GM18508 (cell line): ENCODE data around the gene RNASEH2A.

ENCODE experiments used
- ATAC-seq: cut with Tn5 transposase; IDR thresholded peaks from one replicate; pipeline ENCODE4 v1.9.1; 2021; ENCODE audit warnings: moderate number of reproducible peaks; ENCODE audit not compliant: insufficient read depth, unreplicated experiment

RNASEH2A gene

GRCh38 chr19:12782424-12783290, 23.7 kb upstream of the RNASEH2A start:
- no peak for ATAC-seq

- ATAC-seq: no peak
These were observed 23.0 kb upstream of the RNASEH2A start for GRCh38 chr19:12783291-12783848.

DNA sequence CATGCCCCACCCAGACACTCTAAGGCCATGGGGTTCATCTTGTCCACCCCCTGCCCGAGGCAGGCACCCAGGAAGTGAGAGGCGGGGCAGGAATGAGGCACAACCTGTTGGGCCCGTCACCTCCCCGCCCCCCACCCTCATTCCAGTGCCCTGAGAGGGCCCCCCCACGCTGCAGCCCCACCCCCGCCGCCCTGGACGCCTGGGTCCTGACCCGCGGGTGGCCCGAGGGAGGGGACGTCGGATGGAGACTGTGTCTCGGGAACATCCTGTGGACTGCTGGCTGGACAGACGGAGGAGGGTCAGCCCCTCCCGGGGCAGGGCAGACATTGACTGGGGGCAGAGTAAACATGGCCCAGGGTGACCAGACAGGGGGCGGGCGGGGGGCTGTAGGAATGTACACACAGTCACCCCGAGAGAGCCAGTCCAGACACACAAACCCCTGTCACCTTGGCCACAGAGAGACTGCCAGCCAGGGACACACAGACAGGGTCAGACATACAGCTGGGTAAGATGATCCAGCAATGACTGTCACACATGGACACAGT, 22.5 kb upstream of the RNASEH2A start:
- no peak for ATAC-seq

- ATAC-seq: no peak
These were observed 22.0 kb upstream of the RNASEH2A start for GRCh38 chr19:12784394-12784870.

GRCh38 chr19:12784871-12785430, 21.4 kb upstream of the RNASEH2A start:
- no peak for ATAC-seq

GRCh38 chr19:12785431-12786031, 20.9 kb upstream of the RNASEH2A start:
- ATAC-seq: no peak

DNA sequence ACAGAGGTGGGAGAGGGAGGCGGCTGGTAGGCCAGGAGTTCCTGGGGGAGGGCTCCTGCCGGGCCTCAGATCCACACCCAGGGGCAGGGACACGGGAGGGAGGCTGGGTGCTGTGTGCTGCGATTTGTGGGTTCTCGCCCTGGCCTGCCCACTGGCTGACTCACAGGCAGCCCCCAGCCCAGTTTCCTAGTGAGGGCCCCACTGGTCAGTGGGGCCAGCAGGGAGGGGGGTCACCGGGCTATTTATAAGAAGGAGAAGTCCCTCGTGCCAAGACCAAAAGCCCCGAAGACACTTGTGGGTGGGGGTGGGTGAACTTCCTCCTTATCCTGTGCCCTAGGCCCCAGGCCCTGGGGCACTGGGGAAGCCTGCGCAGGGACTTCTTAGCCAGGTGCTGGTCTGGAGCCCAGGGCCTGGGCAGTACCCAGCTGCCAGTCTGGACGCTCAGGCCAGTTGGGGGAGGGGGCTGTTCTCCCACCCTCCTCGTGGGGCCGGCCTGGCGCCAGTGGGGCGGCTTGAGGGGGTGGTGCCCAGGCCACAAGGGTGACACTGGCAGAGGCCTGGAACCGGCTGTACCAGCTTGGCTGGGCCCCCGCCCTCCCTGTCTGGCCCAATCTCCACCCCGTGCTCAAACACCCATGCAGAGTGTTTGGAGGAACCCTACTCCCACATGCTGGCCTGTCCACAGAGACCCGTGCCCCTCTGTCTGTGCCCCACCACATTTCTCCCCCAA, 20.1 kb upstream of the RNASEH2A start:
- ATAC-seq: no peak

- no peak for ATAC-seq
These were observed 19.4 kb upstream of the RNASEH2A start for GRCh38 chr19:12786952-12787351.

DNA sequence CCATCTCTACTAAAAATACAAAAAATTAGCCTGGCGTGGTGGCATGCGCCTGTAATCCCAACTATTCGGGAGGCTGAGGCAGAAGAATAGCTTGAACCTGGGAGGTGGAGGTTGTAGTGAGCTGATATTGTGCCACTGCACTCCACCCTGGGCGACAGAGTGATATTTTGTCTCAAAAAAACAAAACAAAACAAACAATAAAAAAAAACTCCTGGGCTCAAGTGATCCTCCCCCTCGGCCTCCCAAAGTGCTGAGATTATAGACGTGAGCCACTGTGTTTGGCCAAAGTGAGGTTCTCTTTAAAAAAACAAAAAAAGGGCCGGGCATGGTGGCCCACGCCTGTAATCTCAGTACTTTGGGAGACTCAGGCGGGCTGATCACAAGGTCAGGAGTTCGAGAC, 18.9 kb upstream of the RNASEH2A start:
- no peak for ATAC-seq

GRCh38 chr19:12788042-12788681, 18.2 kb upstream of the RNASEH2A start:
- ATAC-seq: no peak

DNA sequence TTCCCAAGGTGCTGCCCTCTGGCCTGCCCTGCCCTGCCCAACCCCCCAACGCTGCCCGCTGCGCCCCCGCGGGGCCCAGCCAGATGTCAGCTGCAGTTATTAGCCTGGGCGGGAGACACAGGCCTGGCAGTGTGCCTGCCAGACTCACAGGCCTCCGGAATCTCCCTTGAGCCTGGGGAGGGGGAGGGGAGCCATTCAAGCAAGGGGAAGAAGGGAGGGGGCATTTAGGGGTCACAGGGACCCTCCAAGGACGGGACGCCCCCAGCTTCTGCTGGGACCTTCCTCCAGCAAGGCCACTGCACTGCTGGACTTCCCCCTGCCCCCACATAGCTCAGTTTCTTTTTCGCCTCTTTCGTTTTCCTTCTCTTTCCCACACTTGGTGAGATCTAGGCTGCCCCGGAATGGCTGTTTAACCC, 17.7 kb upstream of the RNASEH2A start:
- no peak for ATAC-seq

DNA sequence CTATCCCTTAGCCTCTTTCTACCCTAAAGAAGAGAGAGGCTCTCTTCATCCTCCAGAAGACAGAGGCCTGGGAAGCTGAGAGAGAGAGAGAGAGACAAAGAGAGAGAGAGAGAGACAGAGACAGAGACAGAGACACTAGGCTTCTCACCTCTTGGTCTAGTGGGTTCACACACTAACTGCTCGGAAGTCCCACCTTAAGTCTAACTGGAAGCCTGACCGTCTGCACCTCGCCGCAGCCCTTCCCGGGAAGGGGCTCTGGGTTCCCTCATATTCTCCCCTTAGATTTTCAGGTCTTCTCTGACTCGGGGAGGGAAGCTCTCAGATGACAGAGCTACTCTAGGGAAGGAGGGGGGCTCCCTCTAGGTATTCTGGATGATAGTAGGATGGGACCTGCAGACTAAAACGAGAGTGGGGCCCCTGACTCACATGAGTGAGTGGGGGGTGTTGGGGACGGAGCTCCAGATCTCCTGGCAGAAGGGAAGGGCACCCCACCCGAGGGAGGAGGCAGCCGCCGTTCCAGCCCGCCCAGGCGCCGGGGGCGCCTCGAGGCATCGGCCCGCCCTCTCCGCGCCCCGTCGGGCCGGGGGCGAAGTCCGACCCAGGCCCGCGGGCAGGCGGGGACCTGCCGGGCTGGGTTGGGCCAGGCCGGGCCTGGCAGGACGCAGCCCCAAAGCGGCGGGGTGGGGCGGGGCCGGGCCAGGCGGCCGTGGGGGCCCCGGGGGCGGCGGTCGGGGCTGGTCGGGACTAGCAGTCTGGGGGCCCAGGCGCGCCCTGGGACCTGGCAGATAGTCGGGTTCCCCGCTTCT, 17.1 kb upstream of the RNASEH2A start:
- ATAC-seq: no peak

GRCh38 chr19:12789904-12790619, 16.3 kb upstream of the RNASEH2A start:
- ATAC-seq: peak; percentile 20

GRCh38 chr19:12790628-12791344, 15.6 kb upstream of the RNASEH2A start:
- ATAC-seq: no peak

- no peak for ATAC-seq
These were observed 14.9 kb upstream of the RNASEH2A start, which contains the start of gene JUNB for GRCh38 chr19:12791345-12792050. Gene JUNB (plus strand): TSS chr19:12791486. CDS start chr19:12791772, 286 bp downstream.

DNA sequence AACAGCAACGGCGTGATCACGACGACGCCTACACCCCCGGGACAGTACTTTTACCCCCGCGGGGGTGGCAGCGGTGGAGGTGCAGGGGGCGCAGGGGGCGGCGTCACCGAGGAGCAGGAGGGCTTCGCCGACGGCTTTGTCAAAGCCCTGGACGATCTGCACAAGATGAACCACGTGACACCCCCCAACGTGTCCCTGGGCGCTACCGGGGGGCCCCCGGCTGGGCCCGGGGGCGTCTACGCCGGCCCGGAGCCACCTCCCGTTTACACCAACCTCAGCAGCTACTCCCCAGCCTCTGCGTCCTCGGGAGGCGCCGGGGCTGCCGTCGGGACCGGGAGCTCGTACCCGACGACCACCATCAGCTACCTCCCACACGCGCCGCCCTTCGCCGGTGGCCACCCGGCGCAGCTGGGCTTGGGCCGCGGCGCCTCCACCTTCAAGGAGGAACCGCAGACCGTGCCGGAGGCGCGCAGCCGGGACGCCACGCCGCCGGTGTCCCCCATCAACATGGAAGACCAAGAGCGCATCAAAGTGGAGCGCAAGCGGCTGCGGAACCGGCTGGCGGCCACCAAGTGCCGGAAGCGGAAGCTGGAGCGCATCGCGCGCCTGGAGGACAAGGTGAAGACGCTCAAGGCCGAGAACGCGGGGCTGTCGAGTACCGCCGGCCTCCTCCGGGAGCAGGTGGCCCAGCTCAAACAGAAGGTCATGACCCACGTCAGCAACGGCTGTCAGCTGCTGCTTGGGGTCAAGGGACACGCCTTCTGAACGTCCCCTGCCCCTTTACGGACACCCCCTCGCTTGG, 14.1 kb upstream of the RNASEH2A start:
- ATAC-seq: no peak
